K562 (cell line): ENCODE measurements around the gene PLEKHF1.

Experiments used
- ATF2 ChIP-seq: sonication (generic); formaldehyde crosslinking; IDR thresholded peaks from 2 replicates; pipeline ENCODE4 v1.8.1; 2022; ENCODE audit warnings: missing genetic modification reagents
- BCLAF1 ChIP-seq, 2 experiments: fragments of 450-650 bp in 1 of 2; IDR thresholded peaks; 2 replicates each; pipeline ENCODE4 v1.6.1; 2011 to 2017; ENCODE audit warnings: low read depth in 2 of 2, antibody characterized with exemption in 1 of 2, borderline replicate concordance in 1 of 2, low read length in 1 of 2, mild to moderate bottlenecking in 1 of 2, mixed read lengths in 1 of 2; ENCODE audit not compliant: control insufficient read depth in 1 of 2
- CBFA2T3 ChIP-seq: fragments of 450-650 bp; IDR thresholded peaks from 2 replicates; pipeline ENCODE4 v1.6.1; 2017
- CEBPB ChIP-seq: fragments of 450-650 bp; IDR thresholded peaks from 2 replicates; pipeline ENCODE4 v1.6.1; 2016; ENCODE audit warnings: missing genetic modification characterization, missing compliant biosample characterization
- CTCF ChIP-seq, 3 experiments: IDR thresholded peaks in 2 of 3; conservative IDR thresholded peaks in 1 of 3; 2 replicates each; pipeline ENCODE4 v1.5.1; 2011 to 2012; ENCODE audit warnings: low read length in 3 of 3, mild to moderate bottlenecking in 3 of 3, control low read depth in 2 of 3, improper control_type of control experiment in 1 of 3, inconsistent platforms in 1 of 3, low read depth in 1 of 3, mixed read lengths in 1 of 3, moderate library complexity in 1 of 3; ENCODE audit not compliant: insufficient read depth in 2 of 3
- ETV6 ChIP-seq, 3 experiments: fragments of 150-350 bp in 1 of 3; sonication (generic) in 1 of 3; formaldehyde crosslinking in 1 of 3; IDR thresholded peaks; 2 replicates each; pipeline versions ENCODE4 v1.6.1 to v1.8.0; 2014 to 2022; ENCODE audit warnings: borderline replicate concordance in 2 of 3, low read depth in 2 of 3, antibody characterized with exemption in 1 of 3, low read length in 1 of 3, mild to moderate bottlenecking in 1 of 3, missing genetic modification reagents in 1 of 3
- FIP1L1 ChIP-seq: fragments of 200-400 bp; formaldehyde crosslinking; IDR thresholded peaks from 2 replicates; pipeline ENCODE4 v1.6.1; 2018; ENCODE audit warnings: mild to moderate bottlenecking, low read depth, low read length; ENCODE audit not compliant: poor library complexity, severe bottlenecking
- POLR2A ChIP-seq: fragments of 450-650 bp; conservative IDR thresholded peaks from 2 replicates; pipeline ENCODE4 v1.6.1; 2016
- POLR2AphosphoS5 ChIP-seq: IDR thresholded peaks from 2 replicates; pipeline ENCODE4 v1.6.1; 2011; ENCODE audit warnings: mild to moderate bottlenecking, low read depth, low read length, moderate library complexity; ENCODE audit not compliant: control insufficient read depth, insufficient read depth
- YY1 ChIP-seq, 3 experiments: IDR thresholded peaks; 2 replicates each; pipeline ENCODE4 v1.6.1; 2011; ENCODE audit warnings: low read length in 2 of 3, mild to moderate bottlenecking in 2 of 3, moderate library complexity in 2 of 3, borderline replicate concordance in 1 of 3, control low read depth in 1 of 3, low read depth in 1 of 3; ENCODE audit not compliant: insufficient read depth in 3 of 3, insufficient replicate concordance in 2 of 3, control insufficient read depth in 1 of 3, insufficient read length in 1 of 3; ENCODE audit errors: extremely low read depth in 1 of 3
- ZNF23 ChIP-seq: fragments of 250-450 bp; sonication (Bioruptor Pico); IDR thresholded peaks from 2 replicates; pipeline ENCODE4 v1.4.0; 2020; ENCODE audit warnings: mild to moderate bottlenecking
- ZNF655 ChIP-seq: fragments of 250-450 bp; sonication (Bioruptor Pico); IDR thresholded peaks from 2 replicates; pipeline ENCODE4 v1.5.0; 2021

GRCh38 chr19:29678484-29679106, 13.3 kb downstream of the PLEKHF1 start:
- TF ChIP-seq CBFA2T3 = no peak
- no peak for TF ChIP-seq POLR2AphosphoS5
- no peak for TF ChIP-seq ZNF23 (CRISPR knock-in tag)
- no peak for TF ChIP-seq CEBPB
- TF ChIP-seq ETV6 (IDR thresholded peaks at IDR 0.05; ENCODE audit: borderline replicate concordance in 1 of 2, low read depth in 2 of 2, low read length in 1 of 2) = no peak
- TF ChIP-seq ETV6 (CRISPR knock-in tag; IDR thresholded peaks at IDR 0.05; ENCODE audit: borderline replicate concordance) = no peak
- no peak for TF ChIP-seq YY1 (IDR thresholded peaks at IDR 0.05; ENCODE audit: borderline replicate concordance in 1 of 3, control insufficient read depth in 1 of 3, extremely low read depth in 1 of 3, insufficient read depth in 3 of 3, insufficient read length in 1 of 3, insufficient replicate concordance in 2 of 3, low read depth in 1 of 3, low read length in 2 of 3)
- TF ChIP-seq CTCF (IDR thresholded peaks at IDR 0.05 in 2 of 3, conservative IDR thresholded peaks at IDR 0.05 in 1 of 3; ENCODE audit: insufficient read depth in 2 of 3, low read depth in 1 of 3, low read length in 3 of 3) = no peak
- no peak for TF ChIP-seq ATF2
- TF ChIP-seq POLR2A = no peak
- no peak for TF ChIP-seq FIP1L1
- TF ChIP-seq ZNF655 = no peak
- TF ChIP-seq BCLAF1 (IDR thresholded peaks at IDR 0.05; ENCODE audit: borderline replicate concordance in 1 of 2, control insufficient read depth in 1 of 2, low read depth in 2 of 2, low read length in 1 of 2) = no peak
